HCT116 (cell line): Measurements from ENCODE around the gene MCC. TPM values are rescaled to one million over a fixed set of nuclear protein-coding genes. Genes with fewer than 3 reads are reported as not detected.

Experiments
- ATAC-seq: fragments of 200-7000 bp; cut with Tn5 transposase; 2 replicates; pipeline ENCODE4 v1.9.1; 2020; ENCODE audit warnings: mild to moderate bottlenecking, moderate library complexity
- BruUV-seq: library from RNA; stranded (reverse); fragments of 400-500 nt; replicated peaks from 2 replicates; lab custom pipeline; 2021; lab: Mats Ljungman, UMichigan
- CTCF ChIA-PET: fragments of 300-600 bp; sonication (Branson Sonifier 250); formaldehyde crosslinking; loops from one replicate; lab custom pipeline; 2021; ENCODE audit warnings: antibody characterized with exemption; lab: Charles Lee
- POLR2A ChIA-PET: fragments of 300-600, 350-600 bp; sonication (Branson Sonifier 250); formaldehyde crosslinking; loops from one replicate; lab custom pipeline; 2021; ENCODE audit warnings: antibody characterized with exemption; lab: Charles Lee
- RAD21 ChIA-PET, 2 experiments: fragments of 300-600 bp; sonication (Branson Sonifier 250); formaldehyde crosslinking; loops; one replicate each; lab custom pipeline; 2023; ENCODE audit warnings: low total read pairs in 2 of 2; ENCODE audit not compliant: uncharacterized antibody in 2 of 2, unreplicated experiment in 2 of 2, low non-redundant PET in 1 of 2; lab: Charles Lee
- DNase-seq: peaks from one replicate; pipeline ENCODE4 v3.0.0-alpha.2; 2010; ENCODE audit warnings: low read depth, low spot score
- H2AFZ ChIP-seq: fragments of 200-600 bp; shearing (Covaris generic), sonication (generic); 2 replicates; pipeline ENCODE4 v1.6.1; 2017; ENCODE audit warnings: low read depth, mixed run types, mixed read lengths, antibody characterized with exemption, low read length; ENCODE audit not compliant: poor library complexity, severe bottlenecking
- H3K27ac ChIP-seq: 2 replicates; pipeline ENCODE4 v1.5.1; 2012; ENCODE audit warnings: low read depth, low read length
- H3K27me3 ChIP-seq: fragments of 200-600 bp; sonication (generic); 2 replicates; pipeline ENCODE4 v1.6.1; 2016; ENCODE audit warnings: mixed run types, low read length, mixed read lengths; ENCODE audit not compliant: insufficient read depth
- H3K36me3 ChIP-seq, 2 experiments: fragments of 200-500 bp in 1 of 2; fragments of 200-600 bp in 1 of 2; sonication (Bioruptor generic) in 1 of 2; sonication (generic) in 1 of 2; 2 replicates each; pipeline versions ENCODE4 v1.5.1 to v1.6.1; 2014 to 2016; ENCODE audit warnings: low read length in 2 of 2, inconsistent platforms in 1 of 2, mixed read lengths in 1 of 2, mixed run types in 1 of 2; ENCODE audit not compliant: insufficient read depth in 2 of 2, control insufficient read depth in 1 of 2
- H3K4me1 ChIP-seq, 2 experiments: fragments of 200-600 bp in 1 of 2; sonication (generic) in 1 of 2; 2 replicates each; pipeline versions ENCODE4 v1.5.1 to v1.6.1; 2012 to 2017; ENCODE audit warnings: low read length in 2 of 2, inconsistent platforms in 1 of 2, mild to moderate bottlenecking in 1 of 2, mixed read lengths in 1 of 2, mixed run types in 1 of 2, moderate library complexity in 1 of 2; ENCODE audit not compliant: insufficient read depth in 2 of 2, control insufficient read depth in 1 of 2
- H3K4me2 ChIP-seq: fragments of 200-600 bp; sonication (generic); 2 replicates; pipeline ENCODE4 v1.6.1; 2017; ENCODE audit warnings: mixed run types, low read length, mixed read lengths
- H3K4me3 ChIP-seq, 2 experiments: fragments of 200-600 bp in 1 of 2; sonication (generic) in 1 of 2; replicated peaks in 1 of 2; 2 replicates each; pipeline ENCODE4 v1.5.1; 2011 to 2016; ENCODE audit warnings: low read length in 2 of 2, control low read depth in 1 of 2, low read depth in 1 of 2, mild to moderate bottlenecking in 1 of 2, mixed read lengths in 1 of 2, mixed run types in 1 of 2
- H3K79me2 ChIP-seq: fragments of 200-600 bp; sonication (generic); 2 replicates; pipeline ENCODE4 v1.6.1; 2017; ENCODE audit warnings: mild to moderate bottlenecking, mixed run types, low read length, moderate library complexity, mixed read lengths; ENCODE audit not compliant: insufficient read depth
- H3K9ac ChIP-seq: fragments of 200-600 bp; sonication (generic); 2 replicates; pipeline ENCODE4 v1.6.1; 2016; ENCODE audit warnings: low read length, mixed read lengths
- H3K9me2 ChIP-seq: fragments of 200-600 bp; sonication (generic), shearing (Covaris generic); 2 replicates; pipeline ENCODE4 v1.6.1; 2017; ENCODE audit warnings: mixed run types, mild to moderate bottlenecking, moderate library complexity; ENCODE audit not compliant: insufficient read depth
- H3K9me3 ChIP-seq, 2 experiments: fragments of 200-500 bp in 1 of 2; fragments of 200-600 bp in 1 of 2; sonication (Bioruptor generic) in 1 of 2; sonication (generic) in 1 of 2; 2 replicates each; pipeline ENCODE4 v1.6.1; 2014 to 2017; ENCODE audit warnings: low read length in 2 of 2, mixed read lengths in 2 of 2, inconsistent platforms in 1 of 2, low read depth in 1 of 2, mild to moderate bottlenecking in 1 of 2, mixed run types in 1 of 2, moderate library complexity in 1 of 2; ENCODE audit not compliant: control insufficient read depth in 1 of 2, insufficient read depth in 1 of 2
- H4K20me1 ChIP-seq: fragments of 200-600 bp; sonication (generic), shearing (Covaris generic); 2 replicates; pipeline ENCODE4 v1.6.1; 2017; ENCODE audit warnings: mixed run types, mild to moderate bottlenecking, moderate library complexity; ENCODE audit not compliant: insufficient read depth
- CBX3 ChIP-seq: IDR thresholded peaks from 2 replicates; pipeline ENCODE4 v1.6.1; 2012; ENCODE audit warnings: low read depth
- CEBPB ChIP-seq: IDR thresholded peaks from 2 replicates; pipeline ENCODE4 v1.6.1; 2012; ENCODE audit warnings: low read depth
- JUND ChIP-seq: IDR thresholded peaks from 2 replicates; pipeline ENCODE4 v1.6.1; 2012
- RAD21 ChIP-seq: IDR thresholded peaks from 2 replicates; pipeline ENCODE4 v1.6.1; 2012; ENCODE audit warnings: low read depth, mild to moderate bottlenecking
- SIN3A ChIP-seq: IDR thresholded peaks from 2 replicates; pipeline ENCODE4 v1.6.1; 2012; ENCODE audit warnings: low read depth
- SP1 ChIP-seq: IDR thresholded peaks from 2 replicates; pipeline ENCODE4 v1.6.1; 2012; ENCODE audit warnings: low read depth
- TCF7L2 ChIP-seq: IDR thresholded peaks from 2 replicates; pipeline ENCODE4 v1.7.0; 2011; ENCODE audit warnings: borderline replicate concordance, inconsistent platforms; ENCODE audit not compliant: insufficient read depth, insufficient read length; ENCODE audit errors: extremely low read depth
- YY1 ChIP-seq: IDR thresholded peaks from 2 replicates; pipeline ENCODE4 v1.6.1; 2011; ENCODE audit warnings: low read length, low read depth, moderate library complexity, mild to moderate bottlenecking; ENCODE audit not compliant: insufficient replicate concordance; ENCODE audit errors: extremely low read depth
- ZFX ChIP-seq: fragments of 450-650 bp; IDR thresholded peaks from 2 replicates; pipeline ENCODE4 v1.6.1; 2017
- intact Hi-C: fragments of 100-400 bp; cut with micrococcal nuclease; formaldehyde crosslinking; loops from 2 replicates; pipeline ENCODE4 v1.10.0; 2022
- total RNA-seq: library from RNA; stranded (reverse); gene quantifications from one replicate; pipeline ENCODE4 v1.2.1, GENCODE V29; 2021; ENCODE audit not compliant: unreplicated experiment
- TF ChIP-seq, protein P1 (sequence below): IDR thresholded peaks from 2 replicates; pipeline ENCODE4 v1.6.1; 2012; ENCODE audit warnings: low read depth
- TF ChIP-seq, protein P2 (sequence below): IDR thresholded peaks from 2 replicates; pipeline ENCODE4 v1.6.1; 2011; ENCODE audit warnings: mild to moderate bottlenecking, low read length, moderate library complexity; ENCODE audit not compliant: insufficient replicate concordance; ENCODE audit errors: extremely low read depth

Gene MCC
- total RNA-seq, 1 experiment from 2014 or later, result 20.1 TPM

DNA sequence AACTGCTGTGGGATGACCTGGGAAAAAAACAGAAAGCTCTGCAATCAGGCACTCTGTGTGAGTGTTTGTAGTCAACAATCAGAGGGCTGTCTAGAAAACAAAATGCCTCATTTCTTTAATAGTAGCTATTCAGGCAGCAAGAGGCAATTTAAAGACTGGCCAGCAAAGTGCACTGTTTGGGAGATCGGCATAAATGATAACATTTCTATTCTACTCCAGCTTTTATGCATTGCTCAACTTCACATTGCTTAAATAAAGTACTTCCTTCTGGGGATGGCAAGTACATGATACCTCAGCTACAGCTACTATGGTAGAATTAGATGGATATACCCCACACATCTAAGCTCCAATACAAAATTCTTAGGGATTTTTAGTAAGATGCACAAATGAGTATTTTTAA is 318.5 kb downstream of the MCC start:
- Histone ChIP-seq H3K27me3 (no peaks in the 10 kb centered on the region), H3K4me1 (peaks cover 46 to 68% of the 10 kb centered on the region in 2 experiments), H3K9me3 (no peaks in the 10 kb centered on the region), H3K36me3 (no peaks in the 10 kb centered on the region), H3K9me2 (no peaks in the 10 kb centered on the region), H2AFZ (no peak overlapping the region), H3K79me2 (peaks cover 18% of the 10 kb centered on the region), H3K9ac (no peak overlapping the region), H4K20me1 (no peaks in the 10 kb centered on the region), H3K4me3 (no peak overlapping the region), H3K27ac (no peak overlapping the region), H3K4me2 (peak overlapping the region; percentile 62; the same call in 1 of the 2 replicates)
- BruUV-seq, result no TSS peak
- no peak for ATAC-seq
- ChIA-PET RAD21 (no interaction called here), CTCF (no interaction called here), POLR2A (no interaction called here)
- no peak for DNase-seq
- intact Hi-C loops, result no loop called here
- TF ChIP-seq SP1 (no peak), SIN3A (no peak), CBX3 (no peak), TCF7L2 (no peak), ZFX (no peak), CEBPB (no peak), JUND (no peak)
- TF ChIP-seq, protein P1, sequence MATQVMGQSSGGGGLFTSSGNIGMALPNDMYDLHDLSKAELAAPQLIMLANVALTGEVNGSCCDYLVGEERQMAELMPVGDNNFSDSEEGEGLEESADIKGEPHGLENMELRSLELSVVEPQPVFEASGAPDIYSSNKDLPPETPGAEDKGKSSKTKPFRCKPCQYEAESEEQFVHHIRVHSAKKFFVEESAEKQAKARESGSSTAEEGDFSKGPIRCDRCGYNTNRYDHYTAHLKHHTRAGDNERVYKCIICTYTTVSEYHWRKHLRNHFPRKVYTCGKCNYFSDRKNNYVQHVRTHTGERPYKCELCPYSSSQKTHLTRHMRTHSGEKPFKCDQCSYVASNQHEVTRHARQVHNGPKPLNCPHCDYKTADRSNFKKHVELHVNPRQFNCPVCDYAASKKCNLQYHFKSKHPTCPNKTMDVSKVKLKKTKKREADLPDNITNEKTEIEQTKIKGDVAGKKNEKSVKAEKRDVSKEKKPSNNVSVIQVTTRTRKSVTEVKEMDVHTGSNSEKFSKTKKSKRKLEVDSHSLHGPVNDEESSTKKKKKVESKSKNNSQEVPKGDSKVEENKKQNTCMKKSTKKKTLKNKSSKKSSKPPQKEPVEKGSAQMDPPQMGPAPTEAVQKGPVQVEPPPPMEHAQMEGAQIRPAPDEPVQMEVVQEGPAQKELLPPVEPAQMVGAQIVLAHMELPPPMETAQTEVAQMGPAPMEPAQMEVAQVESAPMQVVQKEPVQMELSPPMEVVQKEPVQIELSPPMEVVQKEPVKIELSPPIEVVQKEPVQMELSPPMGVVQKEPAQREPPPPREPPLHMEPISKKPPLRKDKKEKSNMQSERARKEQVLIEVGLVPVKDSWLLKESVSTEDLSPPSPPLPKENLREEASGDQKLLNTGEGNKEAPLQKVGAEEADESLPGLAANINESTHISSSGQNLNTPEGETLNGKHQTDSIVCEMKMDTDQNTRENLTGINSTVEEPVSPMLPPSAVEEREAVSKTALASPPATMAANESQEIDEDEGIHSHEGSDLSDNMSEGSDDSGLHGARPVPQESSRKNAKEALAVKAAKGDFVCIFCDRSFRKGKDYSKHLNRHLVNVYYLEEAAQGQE, result no peak

DNA sequence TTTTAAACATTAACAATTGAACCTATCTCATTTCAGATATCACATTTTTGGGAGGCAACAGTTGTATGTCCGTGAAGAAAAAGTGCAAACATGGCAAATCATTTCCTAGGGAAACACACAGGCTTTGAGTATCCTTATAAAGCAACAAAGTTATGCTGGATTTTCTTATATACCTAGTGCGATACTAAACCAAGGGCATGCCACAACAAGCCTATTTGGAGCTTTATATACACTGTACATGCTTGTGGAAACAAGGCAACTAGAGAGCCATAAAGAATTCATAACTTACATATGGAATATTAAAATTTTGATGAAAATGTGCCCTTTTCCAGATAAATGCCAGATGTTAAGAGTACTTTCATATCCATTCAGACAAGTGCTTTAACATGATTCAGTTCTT is 320.3 kb downstream of the MCC start:
- H3K79me2 ChIP-seq, result peaks cover 27% of the 10 kb centered on the region
- ATAC-seq, result no peak
- no TSS peak for BruUV-seq
- no peak for DNase-seq
- no peak overlapping the region for H2AFZ ChIP-seq
- CTCF ChIA-PET, result no interaction called here
- no peaks in the 10 kb centered on the region for H4K20me1 ChIP-seq
- peak overlapping the region; percentile 62 for H3K4me2 ChIP-seq
- no peaks in the 10 kb centered on the region for H3K9me2 ChIP-seq
- H3K9ac ChIP-seq, result 0 out of 2 replicates have a peak overlapping the region, but pooled peaks have one; percentile 28
- peak overlapping the region; percentile 74 for H3K27ac ChIP-seq
- no peaks in the 10 kb centered on the region for H3K27me3 ChIP-seq
- no peak overlapping the region for H3K4me3 ChIP-seq
- H3K36me3 ChIP-seq, result no peaks in the 10 kb centered on the region
- intact Hi-C loops, result no loop called here
- RAD21 ChIA-PET, result no interaction called here
- no peaks in the 10 kb centered on the region for H3K9me3 ChIP-seq
- POLR2A ChIA-PET, result no interaction called here
- H3K4me1 ChIP-seq, result peaks cover 64 to 80% of the 10 kb centered on the region in 2 experiments
- TF ChIP-seq, protein P2, sequence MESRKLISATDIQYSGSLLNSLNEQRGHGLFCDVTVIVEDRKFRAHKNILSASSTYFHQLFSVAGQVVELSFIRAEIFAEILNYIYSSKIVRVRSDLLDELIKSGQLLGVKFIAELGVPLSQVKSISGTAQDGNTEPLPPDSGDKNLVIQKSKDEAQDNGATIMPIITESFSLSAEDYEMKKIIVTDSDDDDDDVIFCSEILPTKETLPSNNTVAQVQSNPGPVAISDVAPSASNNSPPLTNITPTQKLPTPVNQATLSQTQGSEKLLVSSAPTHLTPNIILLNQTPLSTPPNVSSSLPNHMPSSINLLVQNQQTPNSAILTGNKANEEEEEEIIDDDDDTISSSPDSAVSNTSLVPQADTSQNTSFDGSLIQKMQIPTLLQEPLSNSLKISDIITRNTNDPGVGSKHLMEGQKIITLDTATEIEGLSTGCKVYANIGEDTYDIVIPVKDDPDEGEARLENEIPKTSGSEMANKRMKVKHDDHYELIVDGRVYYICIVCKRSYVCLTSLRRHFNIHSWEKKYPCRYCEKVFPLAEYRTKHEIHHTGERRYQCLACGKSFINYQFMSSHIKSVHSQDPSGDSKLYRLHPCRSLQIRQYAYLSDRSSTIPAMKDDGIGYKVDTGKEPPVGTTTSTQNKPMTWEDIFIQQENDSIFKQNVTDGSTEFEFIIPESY, result no peak
- TF ChIP-seq TCF7L2 (no peak), CBX3 (no peak), RAD21 (no peak), YY1 (no peak)
- TF ChIP-seq, protein P1, result no peak
